ENCODE data around the gene TSPEAR.

The TSPEAR gene

GRCh38 chr21:44756423-44757185 lies 45.2 kb upstream of the TSPEAR start:
- TF ChIP-seq, protein P1, sequence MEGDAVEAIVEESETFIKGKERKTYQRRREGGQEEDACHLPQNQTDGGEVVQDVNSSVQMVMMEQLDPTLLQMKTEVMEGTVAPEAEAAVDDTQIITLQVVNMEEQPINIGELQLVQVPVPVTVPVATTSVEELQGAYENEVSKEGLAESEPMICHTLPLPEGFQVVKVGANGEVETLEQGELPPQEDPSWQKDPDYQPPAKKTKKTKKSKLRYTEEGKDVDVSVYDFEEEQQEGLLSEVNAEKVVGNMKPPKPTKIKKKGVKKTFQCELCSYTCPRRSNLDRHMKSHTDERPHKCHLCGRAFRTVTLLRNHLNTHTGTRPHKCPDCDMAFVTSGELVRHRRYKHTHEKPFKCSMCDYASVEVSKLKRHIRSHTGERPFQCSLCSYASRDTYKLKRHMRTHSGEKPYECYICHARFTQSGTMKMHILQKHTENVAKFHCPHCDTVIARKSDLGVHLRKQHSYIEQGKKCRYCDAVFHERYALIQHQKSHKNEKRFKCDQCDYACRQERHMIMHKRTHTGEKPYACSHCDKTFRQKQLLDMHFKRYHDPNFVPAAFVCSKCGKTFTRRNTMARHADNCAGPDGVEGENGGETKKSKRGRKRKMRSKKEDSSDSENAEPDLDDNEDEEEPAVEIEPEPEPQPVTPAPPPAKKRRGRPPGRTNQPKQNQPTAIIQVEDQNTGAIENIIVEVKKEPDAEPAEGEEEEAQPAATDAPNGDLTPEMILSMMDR (IDR thresholded peaks at IDR 0.05) = no peak
- no peak for TF ChIP-seq ZFX (IDR thresholded peaks at IDR 0.05; ENCODE audit: borderline replicate concordance)
- H3K27ac ChIP-seq = no peak overlapping the region

- no peak overlapping the region for H3K27ac ChIP-seq
- TF ChIP-seq, protein P1 (IDR thresholded peaks at IDR 0.05) = no peak
These were observed 43.9 kb upstream of the TSPEAR start for GRCh38 chr21:44755227-44755626.

DNA sequence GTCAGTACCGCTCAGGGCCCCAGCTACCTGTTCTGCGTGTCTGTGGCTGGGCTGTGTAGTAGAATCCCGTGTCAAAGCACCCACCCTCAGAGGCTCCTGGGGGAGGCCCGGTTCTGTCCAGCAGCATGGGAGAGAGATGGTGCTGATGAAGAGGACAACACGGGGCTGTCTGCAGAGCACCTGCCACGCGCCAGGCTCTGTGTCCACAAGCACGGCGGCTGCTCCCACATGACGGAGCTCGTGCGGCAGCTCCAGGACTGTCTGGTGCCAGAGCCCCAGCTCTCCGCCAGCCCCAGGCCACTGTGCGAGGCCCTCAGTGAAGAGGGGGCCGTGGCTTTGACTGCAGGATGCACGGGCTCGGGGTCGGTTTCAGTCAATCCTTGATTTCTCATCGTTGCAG lies 42.0 kb upstream of the TSPEAR start:
- TF ChIP-seq, protein P1 (IDR thresholded peaks at IDR 0.05) = no peak
- TF ChIP-seq ZFX (IDR thresholded peaks at IDR 0.05; ENCODE audit: borderline replicate concordance) = no peak
- no peak overlapping the region for H3K27ac ChIP-seq

DNA sequence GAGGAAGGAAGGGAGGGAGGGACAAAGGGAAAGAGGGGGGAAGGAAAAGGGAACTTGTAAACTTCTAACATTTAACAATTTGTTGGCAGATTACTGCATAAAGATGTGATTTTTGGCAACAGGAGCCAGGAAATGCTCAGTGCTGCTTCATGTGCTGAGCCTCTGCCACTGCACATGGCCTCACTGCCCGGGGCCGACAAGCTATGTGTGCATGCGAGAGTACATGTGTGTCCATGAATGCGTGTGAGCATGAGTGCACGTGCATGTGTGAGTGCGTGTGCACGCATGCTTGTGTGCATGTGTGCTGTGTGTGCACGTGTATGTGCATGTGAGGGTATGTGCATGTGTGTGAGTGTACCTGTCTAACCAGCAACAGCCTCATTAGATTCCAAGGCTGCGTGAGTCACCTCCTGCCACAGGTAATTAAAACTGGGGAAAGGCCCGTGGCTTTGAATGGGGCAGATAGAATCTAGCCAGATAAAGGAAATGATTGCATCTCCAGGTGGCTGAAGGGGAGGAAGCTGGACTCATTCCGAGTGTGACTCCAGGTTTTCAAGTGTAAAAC lies 41.4 kb upstream of the TSPEAR start:
- no peak overlapping the region for H3K27ac ChIP-seq
- no peak for TF ChIP-seq ZFX (IDR thresholded peaks at IDR 0.05; ENCODE audit: borderline replicate concordance)
- TF ChIP-seq, protein P1 (IDR thresholded peaks at IDR 0.05) = no peak

DNA sequence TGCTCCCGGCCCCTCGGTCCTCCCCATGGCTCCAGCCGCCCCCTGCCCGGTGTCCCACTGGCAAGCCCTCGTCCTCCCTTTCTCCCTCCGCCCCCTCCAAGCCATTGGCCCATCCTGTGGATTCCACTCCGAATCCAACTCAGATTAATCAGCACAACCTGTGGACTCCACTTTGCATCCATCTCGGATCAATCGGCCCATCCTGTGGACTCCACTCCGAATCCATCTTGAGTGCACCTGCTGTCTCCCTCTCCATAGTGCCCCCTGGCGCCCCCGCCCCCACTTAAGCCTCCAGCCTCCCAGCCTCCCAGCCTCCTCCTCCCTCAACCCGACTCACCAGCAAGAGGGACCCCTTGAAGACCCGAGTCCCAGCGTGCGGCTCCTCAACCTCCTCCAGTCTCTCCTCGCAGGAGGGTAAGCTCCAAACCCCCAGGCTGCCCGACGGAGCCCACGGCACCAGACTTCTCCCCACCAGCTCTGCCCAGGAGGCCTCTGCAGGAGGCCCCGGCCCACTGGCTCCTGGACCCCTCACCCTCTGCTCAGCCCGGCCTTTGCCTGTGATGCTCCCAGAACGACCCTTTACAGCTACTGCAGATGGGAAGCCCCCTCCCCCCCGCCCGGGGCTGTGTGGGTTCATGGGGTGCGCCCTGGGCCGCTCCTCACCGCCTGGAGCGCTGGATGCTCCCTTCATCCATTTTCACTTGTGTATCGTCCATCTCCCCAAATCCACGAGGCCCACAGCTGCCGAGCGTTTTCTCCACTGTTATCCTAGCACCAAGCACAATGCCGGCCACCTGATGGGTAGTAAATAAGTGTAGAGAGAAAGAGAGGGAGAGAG lies 40.6 kb upstream of the TSPEAR start:
- no peak for TF ChIP-seq ZFX (IDR thresholded peaks at IDR 0.05; ENCODE audit: borderline replicate concordance)
- TF ChIP-seq, protein P1 (IDR thresholded peaks at IDR 0.05) = no peak
- H3K27ac ChIP-seq = no peak overlapping the region

GRCh38 chr21:44751186-44751798 lies 39.9 kb upstream of the TSPEAR start:
- TF ChIP-seq ZFX (IDR thresholded peaks at IDR 0.05; ENCODE audit: borderline replicate concordance) = no peak
- TF ChIP-seq, protein P1 (IDR thresholded peaks at IDR 0.05) = no peak
- H3K27ac ChIP-seq = no peak overlapping the region

Data from 22Rv1 (cell line).